ENCODE measurements around the gene RNF150. TPM values are rescaled to one million over a fixed set of nuclear protein-coding genes. Genes with fewer than 3 reads are reported as not detected.

The RNF150 gene
- total RNA-seq, 1 donor from 2014 or later = 14.8 TPM

GRCh38 chr4:140926672-140927071 is 206.6 kb downstream of the RNF150 start:
- Mint-ChIP-seq H3K27ac (ENCODE audit: unreplicated experiment) (no peak overlapping the region), H3K36me3 (ENCODE audit: low read depth) (no peaks in the 10 kb centered on the region), H3K27me3 (ENCODE audit: low read depth) (no peaks in the 10 kb centered on the region), H3K9me3 (ENCODE audit: low read depth) (no peaks in the 10 kb centered on the region), H3K4me1 (ENCODE audit: low read depth) (peaks cover 32% of the 10 kb centered on the region), H3K4me3 (ENCODE audit: unreplicated experiment) (no peak overlapping the region)
- TF ChIP-seq CTCF (IDR thresholded peaks at IDR 0.05) = no peak
- DNase-seq (ENCODE audit: low spot score) = no peak

GRCh38 chr4:140925417-140925816 is 207.9 kb downstream of the RNF150 start:
- DNase-seq (ENCODE audit: low spot score) = no peak
- Mint-ChIP-seq H3K4me3 (ENCODE audit: unreplicated experiment) (no peak overlapping the region), H3K27ac (ENCODE audit: unreplicated experiment) (no peak overlapping the region), H3K27me3 (ENCODE audit: low read depth) (no peaks in the 10 kb centered on the region), H3K9me3 (ENCODE audit: low read depth) (no peaks in the 10 kb centered on the region), H3K4me1 (ENCODE audit: low read depth) (peaks cover 29% of the 10 kb centered on the region), H3K36me3 (ENCODE audit: low read depth) (no peaks in the 10 kb centered on the region)
- no peak for TF ChIP-seq CTCF (IDR thresholded peaks at IDR 0.05)

- H3K36me3 Mint-ChIP-seq (ENCODE audit: low read depth) = no peaks in the 10 kb centered on the region
- H3K4me1 Mint-ChIP-seq (ENCODE audit: low read depth) = peaks cover 29% of the 10 kb centered on the region
- H3K27ac Mint-ChIP-seq (ENCODE audit: unreplicated experiment) = no peak overlapping the region
- H3K27me3 Mint-ChIP-seq (ENCODE audit: low read depth) = no peaks in the 10 kb centered on the region
- no peak for TF ChIP-seq CTCF (IDR thresholded peaks at IDR 0.05)
- H3K9me3 Mint-ChIP-seq (ENCODE audit: low read depth) = no peaks in the 10 kb centered on the region
- H3K4me3 Mint-ChIP-seq (ENCODE audit: unreplicated experiment) = no peak overlapping the region
- no peak for DNase-seq (ENCODE audit: low spot score)
Measured at GRCh38 chr4:140924761-140925392, 208.4 kb downstream of the RNF150 start.

GRCh38 chr4:140906993-140907962 is 226.0 kb downstream of the RNF150 start:
- Mint-ChIP-seq H3K9me3 (ENCODE audit: low read depth) (no peaks in the 10 kb centered on the region), H3K4me1 (ENCODE audit: low read depth) (peaks cover 2% of the 10 kb centered on the region), H3K4me3 (ENCODE audit: unreplicated experiment) (no peak overlapping the region), H3K27ac (ENCODE audit: unreplicated experiment) (no peak overlapping the region), H3K27me3 (ENCODE audit: low read depth) (no peaks in the 10 kb centered on the region), H3K36me3 (ENCODE audit: low read depth) (peaks cover 8% of the 10 kb centered on the region)
- DNase-seq (ENCODE audit: low spot score) = no peak
- TF ChIP-seq CTCF (IDR thresholded peaks at IDR 0.05) = no peak

GRCh38 chr4:140904904-140905303 is 228.4 kb downstream of the RNF150 start:
- Mint-ChIP-seq H3K36me3 (ENCODE audit: low read depth) (peaks cover 2% of the 10 kb centered on the region), H3K27ac (ENCODE audit: unreplicated experiment) (no peak overlapping the region), H3K4me3 (ENCODE audit: unreplicated experiment) (no peak overlapping the region), H3K27me3 (ENCODE audit: low read depth) (no peaks in the 10 kb centered on the region), H3K4me1 (ENCODE audit: low read depth) (peaks cover 2% of the 10 kb centered on the region), H3K9me3 (ENCODE audit: low read depth) (no peaks in the 10 kb centered on the region)
- no peak for DNase-seq (ENCODE audit: low spot score)
- no peak for TF ChIP-seq CTCF (IDR thresholded peaks at IDR 0.05)
